Measurements from ENCODE around the gene RAB39A.

- TF ChIP-seq POLR2A (IDR thresholded peaks at IDR 0.05; ENCODE audit: low read depth, low read length) (no peak), TAF1 (IDR thresholded peaks at IDR 0.05; ENCODE audit: borderline replicate concordance, low read depth, low read length) (no peak)
Measured at GRCh38 chr11:108007819-108008218, 79.6 kb downstream of the RAB39A start.

Data from GM12892 (cell line).